GM21717 (cell line): ENCODE results near the gene CD244.
"Not testable (repeated sequence)": the region's sequence is repeated elsewhere in the genome, so short reads cannot be mapped to it uniquely, and the experiment has no call there.

Experiments
- ATAC-seq: cut with Tn5 transposase; IDR thresholded peaks from one replicate; pipeline ENCODE4 v1.9.1; 2021; ENCODE audit warnings: mild to moderate bottlenecking, moderate library complexity; ENCODE audit not compliant: unreplicated experiment

The CD244 gene

GRCh38 chr1:160862203-160863060 is at the start of gene CD244:
Gene CD244, minus strand, starts transcription at chr1:160862887. Its CDS starts 210 bp downstream, at chr1:160862677.
- ATAC-seq, result peak; percentile 67

GRCh38 chr1:160911925-160912324 is 49.2 kb upstream of the CD244 start:
- ATAC-seq, result no peak

GRCh38 chr1:160911441-160911840 is 48.8 kb upstream of the CD244 start:
- no peak for ATAC-seq

GRCh38 chr1:160910170-160910750 is 47.6 kb upstream of the CD244 start:
- ATAC-seq, result no peak

GRCh38 chr1:160907976-160908375 is 45.3 kb upstream of the CD244 start:
- no peak for ATAC-seq

DNA sequence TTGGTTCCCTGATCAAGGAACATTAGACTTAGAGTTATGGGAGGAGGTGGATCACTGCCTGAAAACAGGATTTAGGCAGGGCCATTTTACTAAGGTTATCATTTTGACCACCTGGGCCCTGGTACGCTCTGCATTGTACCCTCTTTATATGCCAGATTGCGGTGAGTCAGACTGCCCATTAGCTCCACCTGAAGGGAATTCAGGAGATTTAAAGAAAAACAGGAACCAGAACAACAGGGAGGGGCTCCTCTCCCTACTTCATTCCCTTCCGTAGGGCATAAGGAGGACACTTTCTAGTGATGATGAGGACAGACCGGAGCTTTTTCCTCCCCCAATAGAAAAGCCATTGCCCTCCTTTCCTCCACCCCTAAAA is 42.9 kb upstream of the CD244 start:
- ATAC-seq, result no peak

- no peak for ATAC-seq
These were observed 42.3 kb upstream of the CD244 start for GRCh38 chr1:160904783-160905616.

DNA sequence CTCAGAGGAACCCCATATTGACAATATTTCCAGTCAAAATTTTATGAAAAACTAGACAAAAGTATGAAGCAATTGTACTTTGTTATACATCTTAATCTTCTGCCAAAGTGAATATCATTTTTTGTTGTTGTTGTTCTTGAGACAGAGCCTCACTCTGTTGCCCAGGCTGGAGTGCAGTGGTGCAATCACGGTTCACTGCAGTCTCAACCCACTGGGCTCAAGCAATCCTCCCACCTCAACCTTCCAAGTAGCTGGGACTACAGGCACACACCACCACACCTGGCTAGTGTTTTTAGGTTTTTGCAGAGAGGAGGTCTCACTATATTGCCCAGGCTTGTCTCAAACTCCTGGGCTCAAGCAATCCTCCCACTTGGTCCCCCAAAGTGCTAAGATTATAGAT is 39.6 kb upstream of the CD244 start:
- not testable (repeated sequence) for ATAC-seq

DNA sequence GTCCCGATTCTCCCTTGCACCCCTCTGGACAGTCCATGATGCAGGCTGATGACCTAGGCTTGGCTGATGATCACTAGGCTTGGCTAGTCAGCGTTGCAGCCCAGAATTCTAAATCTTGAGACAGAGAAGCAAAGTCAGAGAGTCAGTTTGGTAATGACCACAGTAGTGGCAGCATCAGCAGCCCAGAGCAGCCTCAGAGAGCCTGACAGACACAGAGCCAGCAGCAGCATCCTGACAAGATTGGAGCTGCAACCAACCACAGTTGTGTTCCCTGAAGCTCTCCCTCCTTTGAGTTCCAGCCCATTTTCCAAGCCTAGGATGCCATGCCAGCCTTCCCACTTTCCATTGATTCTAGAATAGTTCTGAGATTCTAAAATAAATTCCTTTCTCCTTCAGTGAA is 39.1 kb upstream of the CD244 start:
- ATAC-seq, result no peak

GRCh38 chr1:160900683-160901082 is 38.0 kb upstream of the CD244 start:
- ATAC-seq, result not testable (repeated sequence)

- ATAC-seq, result not testable (repeated sequence)
These were observed 31.9 kb upstream of the CD244 start for GRCh38 chr1:160894368-160895135.

- no peak for ATAC-seq
These were observed 28.8 kb upstream of the CD244 start for GRCh38 chr1:160891474-160891873.

- ATAC-seq, result no peak
These were observed 26.2 kb upstream of the CD244 start for GRCh38 chr1:160888926-160889325.

GRCh38 chr1:160887071-160887470 is 24.4 kb upstream of the CD244 start:
- no peak for ATAC-seq

GRCh38 chr1:160885042-160885441 is 22.4 kb upstream of the CD244 start, which contains the start of gene ITLN1:
Gene ITLN1, minus strand, starts transcription at chr1:160885180. Its CDS starts 303 bp downstream, at chr1:160884877.
- ATAC-seq, result no peak

DNA sequence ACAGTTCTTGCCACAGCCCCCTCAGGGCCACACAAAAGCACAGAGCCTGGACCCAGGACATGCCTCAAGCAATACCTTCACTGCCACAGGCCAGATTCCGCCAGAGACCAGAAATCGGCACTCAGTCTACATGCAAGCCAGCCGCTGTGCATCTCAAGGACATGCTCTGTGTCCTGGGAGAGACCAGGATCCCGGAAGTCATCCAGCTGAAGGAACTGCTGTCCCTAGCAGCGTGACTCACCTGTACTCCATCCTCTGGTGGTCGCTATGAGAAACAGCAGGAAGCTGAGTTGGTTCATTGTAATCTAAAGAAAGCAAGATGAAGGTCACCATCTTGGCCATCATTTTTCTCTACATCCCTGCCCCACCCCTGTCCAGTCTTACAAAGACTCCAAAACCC is 21.9 kb upstream of the CD244 start:
- no peak for ATAC-seq

DNA sequence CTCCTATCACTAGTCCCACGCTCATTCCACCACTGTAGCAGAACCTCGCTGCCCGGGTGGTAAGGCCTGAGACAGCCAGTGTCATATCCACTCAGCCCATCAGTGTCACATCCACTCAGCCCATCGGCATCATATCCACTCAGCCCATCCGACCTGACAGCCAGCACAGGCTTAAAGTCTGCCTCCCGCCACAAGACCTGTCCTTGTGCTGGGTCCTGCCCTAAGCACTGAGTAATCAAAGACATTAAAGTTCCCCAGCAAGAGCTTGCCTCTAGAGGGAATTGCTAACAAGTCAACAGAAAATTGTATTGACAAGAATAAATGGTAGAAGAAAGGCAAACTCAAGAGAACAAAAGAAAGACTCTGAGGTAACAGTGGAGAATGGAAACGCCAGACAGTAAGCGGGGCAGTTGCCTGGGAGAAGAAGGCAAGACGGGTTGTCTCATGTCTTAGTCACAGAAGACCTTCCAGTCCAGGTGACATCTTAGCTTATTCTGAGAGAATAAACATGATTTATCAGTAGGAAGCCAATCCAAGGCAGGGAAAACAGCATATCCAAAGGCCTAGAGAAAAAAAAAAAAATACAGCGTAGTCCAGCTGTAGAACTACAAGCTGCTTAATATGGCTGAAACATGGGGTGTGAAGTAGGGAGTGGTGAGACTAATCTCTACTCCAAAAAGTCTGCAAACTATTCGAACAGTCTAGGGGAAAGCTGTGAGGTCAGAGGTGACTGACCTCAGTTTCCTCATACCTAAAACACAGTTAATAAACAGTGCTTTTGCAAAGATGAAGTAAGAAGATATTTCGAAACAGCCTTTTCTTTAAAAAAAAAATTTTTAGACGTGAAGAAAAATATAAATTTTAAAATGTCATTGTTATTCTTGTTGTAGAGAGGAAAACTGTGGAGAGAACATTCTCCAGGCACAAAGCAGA is 21.2 kb upstream of the CD244 start:
- no peak for ATAC-seq

DNA sequence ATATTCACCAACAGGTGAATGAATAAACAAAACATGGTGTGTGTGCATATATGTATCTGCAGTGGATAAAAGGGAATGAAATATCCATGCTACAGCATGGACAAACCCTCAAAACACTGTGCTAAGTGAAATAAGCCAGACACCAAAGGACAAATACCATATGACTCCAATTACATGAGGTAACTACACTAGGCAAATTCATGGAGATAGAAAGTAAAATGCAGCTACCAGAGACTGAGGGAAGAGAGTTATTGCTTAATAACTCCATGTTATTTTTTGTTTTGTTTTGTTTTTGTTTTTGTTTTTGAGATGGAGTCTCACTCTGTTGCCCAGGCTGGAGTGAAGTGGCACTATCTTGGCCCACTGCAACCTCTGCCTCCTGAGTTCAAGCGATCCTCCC is 19.9 kb upstream of the CD244 start:
- no peak for ATAC-seq

DNA sequence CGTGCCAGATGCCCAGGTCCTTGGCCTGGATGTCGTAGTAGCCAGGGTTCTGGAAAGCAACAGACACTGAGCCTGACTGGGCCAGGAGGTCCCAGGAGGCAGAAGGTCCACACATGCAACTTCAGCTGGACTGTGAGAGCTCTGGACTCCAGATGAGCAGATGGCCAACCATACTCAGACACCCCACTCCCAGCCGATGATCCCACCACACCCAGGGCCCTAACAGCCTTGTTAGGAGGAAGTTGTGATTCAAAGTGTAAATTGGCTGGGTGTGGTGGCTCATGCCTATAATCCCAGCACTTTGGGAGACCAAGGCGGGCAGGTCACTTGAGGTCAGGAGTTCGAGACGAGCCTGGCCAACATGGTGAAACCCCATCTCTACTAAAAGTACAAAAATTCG is 18.6 kb upstream of the CD244 start:
- not testable (repeated sequence) for ATAC-seq

DNA sequence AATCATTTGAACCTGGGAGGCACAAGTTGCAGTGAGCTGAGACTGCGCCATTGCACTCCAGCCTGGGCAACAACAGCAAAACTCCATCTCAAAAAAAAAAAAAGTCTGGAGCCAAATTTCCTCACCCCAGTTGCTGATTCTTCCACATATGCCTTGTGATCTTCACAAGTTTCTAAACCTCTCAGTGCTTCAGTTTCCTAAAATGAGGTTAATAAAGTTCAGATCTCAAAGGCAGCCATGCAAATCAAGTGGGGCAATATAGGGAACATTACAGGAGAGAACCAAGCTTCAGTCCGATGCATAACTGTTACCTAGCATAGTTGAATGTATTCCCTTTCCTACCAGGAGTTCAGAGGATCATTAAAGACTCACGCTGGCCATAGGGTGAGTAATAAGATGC is 17.5 kb upstream of the CD244 start:
- ATAC-seq, result no peak
